HCT116 (cell line): ENCODE measurements around the gene SEMA3C.

Experiments
- ATF3 ChIP-seq: IDR thresholded peaks from 2 replicates; pipeline ENCODE4 v1.6.1; 2012
- CEBPB ChIP-seq: IDR thresholded peaks from 2 replicates; pipeline ENCODE4 v1.6.1; 2012; ENCODE audit warnings: low read depth
- CTCF ChIP-seq, 3 experiments: fragments of 200-600 bp in 1 of 3; sonication (generic) in 1 of 3; IDR thresholded peaks in 2 of 3; conservative IDR thresholded peaks in 1 of 3; 2 replicates each; pipeline ENCODE4 v1.5.1; 2012 to 2017; ENCODE audit warnings: low read depth in 2 of 3, low read length in 2 of 3, antibody characterized with exemption in 1 of 3, borderline replicate concordance in 1 of 3, control low read depth in 1 of 3, mild to moderate bottlenecking in 1 of 3, mixed read lengths in 1 of 3, mixed run types in 1 of 3, moderate library complexity in 1 of 3; ENCODE audit not compliant: insufficient read depth in 1 of 3
- EGR1 ChIP-seq: IDR thresholded peaks from 2 replicates; pipeline ENCODE4 v1.6.1; 2012; ENCODE audit warnings: low read depth
- EZH2 ChIP-seq: fragments of 200-600 bp; sonication (generic); IDR thresholded peaks from 2 replicates; pipeline ENCODE4 v1.6.1; 2017; ENCODE audit warnings: antibody characterized with exemption, mixed run types
- JUND ChIP-seq: IDR thresholded peaks from 2 replicates; pipeline ENCODE4 v1.6.1; 2012
- POLR2A ChIP-seq: IDR thresholded peaks from 2 replicates; pipeline ENCODE4 v1.7.0; 2011; ENCODE audit warnings: borderline replicate concordance; ENCODE audit not compliant: insufficient read depth, insufficient read length; ENCODE audit errors: extremely low read depth
- POLR2AphosphoS5 ChIP-seq: IDR thresholded peaks from 2 replicates; pipeline ENCODE4 v1.6.1; 2011; ENCODE audit warnings: mild to moderate bottlenecking, low read depth, low read length, moderate library complexity
- RAD21 ChIP-seq: IDR thresholded peaks from 2 replicates; pipeline ENCODE4 v1.6.1; 2012; ENCODE audit warnings: low read depth, mild to moderate bottlenecking
- REST ChIP-seq: IDR thresholded peaks from 2 replicates; pipeline ENCODE4 v1.6.1; 2012; ENCODE audit warnings: low read depth
- SIN3A ChIP-seq: IDR thresholded peaks from 2 replicates; pipeline ENCODE4 v1.6.1; 2012; ENCODE audit warnings: low read depth
- SP1 ChIP-seq: IDR thresholded peaks from 2 replicates; pipeline ENCODE4 v1.6.1; 2012; ENCODE audit warnings: low read depth
- ZBTB33 ChIP-seq: IDR thresholded peaks from 2 replicates; pipeline ENCODE4 v1.6.1; 2011; ENCODE audit warnings: mild to moderate bottlenecking, low read length, moderate library complexity; ENCODE audit not compliant: insufficient replicate concordance; ENCODE audit errors: extremely low read depth
- ZFX ChIP-seq: fragments of 450-650 bp; IDR thresholded peaks from 2 replicates; pipeline ENCODE4 v1.6.1; 2017

- peak; percentile 56; the same call in 1 of the 2 replicates for TF ChIP-seq SP1
- peak; percentile 14; the same call in 1 of the 2 replicates for TF ChIP-seq RAD21
- peak; percentile 40; the same call in 1 of the 2 replicates for TF ChIP-seq SIN3A
- no peak for TF ChIP-seq POLR2A
- 0 out of 2 replicates have a peak, but pooled peaks have one; percentile 20 for TF ChIP-seq ATF3
- peak; percentile 88 for TF ChIP-seq CEBPB
- peak; percentile 79 for TF ChIP-seq JUND
- no peak for TF ChIP-seq ZFX
- no peak for TF ChIP-seq CTCF (IDR thresholded peaks at IDR 0.05 in 2 of 3, conservative IDR thresholded peaks at IDR 0.05 in 1 of 3; ENCODE audit: borderline replicate concordance in 1 of 3, insufficient read depth in 1 of 3, low read depth in 2 of 3, low read length in 2 of 3)
- TF ChIP-seq EZH2 = no peak
- peak; percentile 76 for TF ChIP-seq EGR1
- no peak for TF ChIP-seq ZBTB33
- no peak for TF ChIP-seq REST
- no peak for TF ChIP-seq POLR2AphosphoS5
Observed at GRCh38 chr7:80721883-80722615, 196.8 kb downstream of the SEMA3C start.
